Karpas-422 (cell line): ENCODE data around the gene SLC8A2. TPM values are rescaled to one million over a fixed set of nuclear protein-coding genes. Genes with fewer than 3 reads are reported as not detected.
"Not testable (repeated sequence)": the region's sequence is repeated elsewhere in the genome, so short reads cannot be mapped to it uniquely, and the experiment has no call there.

Source experiments
- DNase-seq: peaks from one replicate; pipeline ENCODE4 v3.0.0-alpha.2; 2015
- H2AFZ ChIP-seq: fragments of 200-600 bp; sonication (generic); 2 replicates; pipeline ENCODE4 v1.6.1; 2014; ENCODE audit warnings: antibody characterized with exemption, low read length, mixed read lengths
- H3K27ac ChIP-seq: fragments of 200-600 bp; sonication (generic); 2 replicates; pipeline ENCODE4 v1.5.1; 2014; ENCODE audit warnings: mild to moderate bottlenecking, low read length, moderate library complexity
- H3K27me3 ChIP-seq: fragments of 200-600 bp; sonication (generic); 2 replicates; pipeline ENCODE4 v1.6.1; 2014; ENCODE audit warnings: low read length, mixed read lengths
- H3K36me3 ChIP-seq: fragments of 200-600 bp; sonication (generic); 2 replicates; pipeline ENCODE4 v1.6.1; 2014; ENCODE audit warnings: low read length, mixed read lengths; ENCODE audit not compliant: insufficient read depth
- H3K4me1 ChIP-seq: fragments of 200-600 bp; sonication (generic); 2 replicates; pipeline ENCODE4 v1.6.1; 2014; ENCODE audit warnings: mild to moderate bottlenecking, low read length, mixed read lengths
- H3K4me2 ChIP-seq: fragments of 200-600 bp; sonication (generic); 2 replicates; pipeline ENCODE4 v1.6.1; 2014; ENCODE audit warnings: low read length, low read depth, mild to moderate bottlenecking; ENCODE audit not compliant: poor library complexity, severe bottlenecking
- H3K4me3 ChIP-seq: fragments of 200-600 bp; sonication (generic); 2 replicates; pipeline ENCODE4 v1.5.1; 2014; ENCODE audit warnings: mild to moderate bottlenecking, antibody characterized with exemption, low read length, mixed read lengths
- H3K79me2 ChIP-seq: fragments of 200-600 bp; sonication (generic); 2 replicates; pipeline ENCODE4 v1.6.1; 2014; ENCODE audit warnings: mild to moderate bottlenecking, low read length, mixed read lengths
- H3K9ac ChIP-seq: fragments of 200-600 bp; sonication (generic); 2 replicates; pipeline ENCODE4 v1.6.0; 2014; ENCODE audit warnings: low read length
- H3K9me2 ChIP-seq: fragments of 200-600 bp; sonication (generic), shearing (Covaris generic); replicated peaks from 2 replicates; pipeline ENCODE4 v1.6.0; 2014; ENCODE audit warnings: mild to moderate bottlenecking, low read length, moderate library complexity; ENCODE audit not compliant: insufficient read depth
- H3K9me3 ChIP-seq: fragments of 300-700, 200-600 bp; sonication (generic); 2 replicates; pipeline ENCODE4 v1.6.1; 2014; ENCODE audit warnings: low read length, mixed read lengths
- H4K20me1 ChIP-seq: fragments of 200-600 bp; sonication (generic); 2 replicates; pipeline ENCODE4 v1.6.1; 2014; ENCODE audit warnings: mild to moderate bottlenecking, antibody characterized with exemption, low read length, low read depth; ENCODE audit not compliant: insufficient read depth
- total RNA-seq: library from RNA; depleted of rRNA; stranded (reverse); fragments of >200 nt; shearing (Covaris generic); gene quantifications from 2 replicates; pipeline ENCODE4 v1.2.3, GENCODE V29; 2014; ENCODE audit warnings: low replicate concordance

SLC8A2 gene
- total RNA-seq, 1 experiment from 2014 or later, result not detected

- no peaks in the 10 kb centered on the region for H3K79me2 ChIP-seq
- H3K9ac ChIP-seq, result no peak overlapping the region
- H3K9me2 ChIP-seq, result no peaks in the 10 kb centered on the region
- H4K20me1 ChIP-seq, result peaks cover 4% of the 10 kb centered on the region; the same call in 1 of the 2 replicates
- no peak overlapping the region for H3K4me2 ChIP-seq
- no peaks in the 10 kb centered on the region for H3K4me1 ChIP-seq
- H3K9me3 ChIP-seq, result no peaks in the 10 kb centered on the region
- H3K27me3 ChIP-seq, result no peaks in the 10 kb centered on the region
- H3K4me3 ChIP-seq, result no peak overlapping the region
- H2AFZ ChIP-seq, result no peak overlapping the region
- H3K36me3 ChIP-seq, result no peaks in the 10 kb centered on the region
- no peak for DNase-seq
- no peak overlapping the region for H3K27ac ChIP-seq
These were observed 55.1 kb downstream of the SLC8A2 start for GRCh38 chr19:47416643-47416985.

- H3K79me2 ChIP-seq, result no peaks in the 10 kb centered on the region
- H3K36me3 ChIP-seq, result no peaks in the 10 kb centered on the region
- H3K27me3 ChIP-seq, result no peaks in the 10 kb centered on the region
- H3K9me2 ChIP-seq, result no peaks in the 10 kb centered on the region
- H3K4me1 ChIP-seq, result no peaks in the 10 kb centered on the region
- H3K9ac ChIP-seq, result no peak overlapping the region
- no peak overlapping the region for H3K4me3 ChIP-seq
- H4K20me1 ChIP-seq, result peaks cover 4% of the 10 kb centered on the region; the same call in 1 of the 2 replicates
- H2AFZ ChIP-seq, result no peak overlapping the region
- no peak for DNase-seq
- H3K27ac ChIP-seq, result no peak overlapping the region
- H3K9me3 ChIP-seq, result no peaks in the 10 kb centered on the region
- no peak overlapping the region for H3K4me2 ChIP-seq
These were observed 55.6 kb downstream of the SLC8A2 start for GRCh38 chr19:47415953-47416642.

GRCh38 chr19:47414469-47414868 lies 57.2 kb downstream of the SLC8A2 start:
- Histone ChIP-seq H3K4me3 (no peak overlapping the region), H4K20me1 (peaks cover 4% of the 10 kb centered on the region; the same call in 1 of the 2 replicates), H3K9me2 (no peaks in the 10 kb centered on the region), H3K27ac (no peak overlapping the region), H2AFZ (no peak overlapping the region), H3K9ac (no peak overlapping the region), H3K36me3 (no peaks in the 10 kb centered on the region), H3K4me1 (no peaks in the 10 kb centered on the region), H3K9me3 (no peaks in the 10 kb centered on the region), H3K4me2 (no peak overlapping the region), H3K27me3 (no peaks in the 10 kb centered on the region), H3K79me2 (no peaks in the 10 kb centered on the region)
- DNase-seq, result peak; percentile 76

- H3K4me2 ChIP-seq, result no peak overlapping the region
- H3K9me3 ChIP-seq, result no peaks in the 10 kb centered on the region
- no peak overlapping the region for H2AFZ ChIP-seq
- no peak overlapping the region for H3K9ac ChIP-seq
- H3K4me1 ChIP-seq, result no peaks in the 10 kb centered on the region
- no peaks in the 10 kb centered on the region for H3K79me2 ChIP-seq
- peaks cover 4% of the 10 kb centered on the region; the same call in 1 of the 2 replicates for H4K20me1 ChIP-seq
- no peak overlapping the region for H3K4me3 ChIP-seq
- H3K27me3 ChIP-seq, result no peaks in the 10 kb centered on the region
- H3K27ac ChIP-seq, result no peak overlapping the region
- no peak for DNase-seq
- H3K9me2 ChIP-seq, result no peaks in the 10 kb centered on the region
- no peaks in the 10 kb centered on the region for H3K36me3 ChIP-seq
These were observed 57.8 kb downstream of the SLC8A2 start for GRCh38 chr19:47413941-47414340.

DNA sequence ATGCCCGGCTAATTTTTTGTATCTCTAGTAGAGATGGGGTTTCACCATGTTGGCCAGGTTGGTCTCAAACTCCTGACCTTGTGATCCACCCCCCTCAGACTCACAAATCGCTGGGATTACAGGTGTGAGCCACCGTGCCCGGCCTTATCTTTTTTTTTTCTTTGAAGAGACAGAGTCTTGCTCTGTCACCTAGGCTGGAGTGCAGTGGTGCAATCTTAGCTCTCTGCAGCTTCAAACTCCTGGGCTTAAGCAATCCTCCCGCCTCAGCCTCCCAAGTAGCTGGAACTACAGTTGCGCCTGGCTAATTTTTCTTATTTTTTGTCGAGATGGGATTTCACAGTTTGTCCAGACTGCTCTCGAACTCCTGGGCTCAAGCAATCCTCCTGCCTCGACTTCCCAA lies 60.0 kb downstream of the SLC8A2 start:
- H3K27ac ChIP-seq, result not testable (repeated sequence)

GRCh38 chr19:47411101-47411500 lies 60.6 kb downstream of the SLC8A2 start:
- H3K9me3 ChIP-seq, result no peaks in the 10 kb centered on the region
- H3K9me2 ChIP-seq, result no peaks in the 10 kb centered on the region
- H3K4me1 ChIP-seq, result no peaks in the 10 kb centered on the region
- no peak overlapping the region for H3K27ac ChIP-seq
- no peaks in the 10 kb centered on the region for H3K79me2 ChIP-seq
- H3K4me3 ChIP-seq, result no peak overlapping the region
- H2AFZ ChIP-seq, result no peak overlapping the region
- H4K20me1 ChIP-seq, result no peaks in the 10 kb centered on the region
- no peaks in the 10 kb centered on the region for H3K27me3 ChIP-seq
- DNase-seq, result no peak
- no peaks in the 10 kb centered on the region for H3K36me3 ChIP-seq
- H3K4me2 ChIP-seq, result no peak overlapping the region
- H3K9ac ChIP-seq, result no peak overlapping the region

More for the DNA sequence above, 60.0 kb downstream of the SLC8A2 start:
- not testable (repeated sequence) for H3K9me3 ChIP-seq, H3K4me1 ChIP-seq, H3K9ac ChIP-seq, H4K20me1 ChIP-seq, H3K4me3 ChIP-seq, H3K36me3 ChIP-seq, H2AFZ ChIP-seq, DNase-seq, H3K27me3 ChIP-seq, H3K79me2 ChIP-seq, H3K4me2 ChIP-seq, H3K9me2 ChIP-seq

DNA sequence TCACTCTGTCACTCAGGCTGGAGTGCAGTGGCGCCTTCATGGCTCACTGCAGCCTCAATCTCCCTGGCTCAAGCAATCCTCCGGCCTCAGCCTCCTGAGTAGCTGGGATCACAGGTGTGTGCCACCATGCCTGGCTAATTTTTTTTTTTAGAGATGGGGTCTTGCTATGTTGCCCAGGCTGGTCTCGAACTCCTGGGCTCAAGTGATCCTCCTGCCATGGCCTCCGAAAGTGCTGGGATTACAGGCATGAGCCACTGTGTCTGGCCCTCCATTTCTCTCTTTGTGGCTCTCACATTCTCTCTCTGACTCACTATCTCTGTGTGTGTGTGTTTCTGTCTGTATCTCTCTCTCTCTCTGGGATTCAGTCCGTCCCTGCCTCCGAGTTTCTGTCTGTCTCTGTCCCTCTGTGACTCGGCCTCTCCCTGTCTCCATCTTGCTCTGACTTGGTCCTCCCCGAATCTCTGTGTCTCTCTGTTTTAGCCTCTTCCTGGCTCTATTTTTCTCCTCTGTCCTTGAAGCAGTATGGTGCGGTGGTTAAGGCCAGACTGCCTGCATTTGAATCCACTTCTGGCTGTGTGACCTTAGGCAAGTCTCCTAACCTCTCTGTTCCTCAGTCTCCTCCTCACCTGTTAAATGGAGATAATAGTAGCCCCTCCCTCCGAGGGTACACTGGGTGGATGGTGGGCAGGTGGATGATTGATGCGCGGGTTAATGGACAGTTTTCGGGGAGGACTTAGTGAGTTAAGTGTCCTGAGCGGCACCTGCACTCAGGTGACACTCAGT lies 63.3 kb downstream of the SLC8A2 start:
- no peak for DNase-seq
- no peaks in the 10 kb centered on the region for H3K9me2 ChIP-seq
- H3K9ac ChIP-seq, result no peak overlapping the region
- H3K4me2 ChIP-seq, result no peak overlapping the region
- no peaks in the 10 kb centered on the region for H4K20me1 ChIP-seq
- no peaks in the 10 kb centered on the region for H3K27me3 ChIP-seq
- H2AFZ ChIP-seq, result no peak overlapping the region
- H3K27ac ChIP-seq, result no peak overlapping the region
- H3K36me3 ChIP-seq, result no peaks in the 10 kb centered on the region
- H3K4me3 ChIP-seq, result no peak overlapping the region
- no peaks in the 10 kb centered on the region for H3K79me2 ChIP-seq
- H3K9me3 ChIP-seq, result no peaks in the 10 kb centered on the region
- no peaks in the 10 kb centered on the region for H3K4me1 ChIP-seq

DNA sequence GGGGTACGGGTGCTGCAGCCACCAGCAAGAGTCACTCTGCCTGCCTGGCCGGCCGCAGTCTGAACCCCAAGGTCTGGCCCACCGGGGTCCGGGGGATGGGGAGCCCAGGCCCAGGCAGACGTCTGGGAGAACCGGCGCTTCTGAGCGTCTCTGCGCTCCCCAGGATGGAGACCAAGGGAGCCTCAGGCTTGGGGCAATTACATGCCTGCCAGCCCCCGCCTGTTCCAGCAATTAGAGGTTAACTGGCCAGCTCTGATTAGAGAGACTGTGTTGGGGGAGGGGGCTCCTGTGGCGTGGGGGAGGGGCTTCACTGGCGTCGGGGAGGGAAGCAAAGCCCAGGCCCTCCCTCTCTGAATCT lies 64.3 kb downstream of the SLC8A2 start:
- Histone ChIP-seq H3K27me3 (no peaks in the 10 kb centered on the region), H3K9ac (no peak overlapping the region), H4K20me1 (no peaks in the 10 kb centered on the region), H3K9me2 (no peaks in the 10 kb centered on the region), H3K4me3 (no peak overlapping the region), H3K4me1 (no peaks in the 10 kb centered on the region), H3K4me2 (no peak overlapping the region), H3K9me3 (no peaks in the 10 kb centered on the region), H3K36me3 (no peaks in the 10 kb centered on the region), H3K27ac (no peak overlapping the region), H2AFZ (no peak overlapping the region), H3K79me2 (no peaks in the 10 kb centered on the region)
- DNase-seq, result no peak
